SK-MEL-5 (cell line): ENCODE results near the gene ZBTB7A. TPM values are rescaled to one million over a fixed set of nuclear protein-coding genes. Genes with fewer than 3 reads are reported as not detected.

Source experiments
- DNase-seq: peaks from one replicate; pipeline ENCODE4 v3.0.0-alpha.2; 2016; ENCODE audit warnings: low read depth, low spot score
- in situ Hi-C: cut with HindIII; loops from 2 replicates; pipeline ENCODE4 v1.10.0; 2016; ENCODE audit warnings: low sequenced_read_pairs, high pct_unique_total_duplicates, low pct_unique_long_range_greater_than_20kb
- total RNA-seq: library from RNA; depleted of rRNA; stranded (reverse); fragments of >200 nt; shearing (Covaris generic); gene quantifications from 2 replicates; pipeline ENCODE4 v1.2.3, GENCODE V29; 2014

The ZBTB7A gene
- total RNA-seq, 1 experiment from 2014 or later = 8.2 TPM

DNA sequence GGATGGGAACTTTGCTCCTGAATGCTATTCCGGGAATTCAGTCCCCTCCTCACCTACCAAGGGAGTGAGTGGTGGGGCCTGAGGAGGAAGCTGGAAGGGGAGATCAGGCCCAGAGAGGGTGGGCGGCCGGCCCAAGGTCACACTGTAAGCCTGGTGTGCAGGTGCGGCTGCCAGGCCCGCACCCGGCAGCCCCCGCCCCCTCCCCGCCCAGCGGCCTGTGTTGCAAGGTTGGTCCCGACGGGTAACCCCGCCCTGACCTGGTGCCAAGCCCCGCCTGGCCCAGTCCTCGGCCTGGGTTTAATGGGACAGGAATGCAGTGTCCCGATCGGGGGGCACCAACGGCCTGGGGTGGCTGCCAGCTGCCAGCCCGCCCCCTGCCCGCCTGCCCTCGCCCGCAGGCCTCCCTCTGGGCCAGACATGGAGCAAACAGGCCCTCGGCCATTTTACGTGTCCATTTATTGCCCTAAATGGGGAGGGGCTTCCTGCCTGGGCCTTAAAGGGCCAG, 5.5 kb downstream of the ZBTB7A start:
- in situ Hi-C loops = no loop called here
- no peak for DNase-seq

DNA sequence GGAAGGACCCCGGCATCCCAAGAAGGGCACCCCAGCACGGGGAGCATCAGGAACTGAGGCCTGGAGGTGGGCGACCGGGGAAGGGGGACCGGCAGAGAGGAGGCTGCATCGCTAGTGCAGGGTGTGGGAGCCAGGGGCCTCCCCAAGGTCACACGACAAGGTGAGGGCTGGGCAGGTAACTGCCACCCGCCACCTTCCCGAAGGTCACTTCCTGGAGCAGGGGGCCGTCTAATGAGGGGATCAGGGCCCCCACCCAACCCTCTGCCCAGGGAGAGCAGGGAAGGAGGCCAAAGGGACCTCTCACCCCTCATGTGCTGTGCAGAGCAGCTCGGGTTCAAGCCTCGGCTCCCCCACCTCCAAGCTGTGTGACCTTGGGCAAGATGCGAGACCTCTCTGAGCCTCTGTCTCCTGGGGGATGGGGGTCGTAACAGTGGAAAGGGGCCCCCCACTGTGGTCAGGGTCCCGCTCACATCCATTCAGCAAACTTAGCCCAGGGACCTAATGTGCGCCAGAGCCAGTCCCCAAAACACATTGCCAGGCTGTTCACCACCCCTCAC, 6.0 kb downstream of the ZBTB7A start:
- in situ Hi-C loops = no loop called here
- no peak for DNase-seq

DNA sequence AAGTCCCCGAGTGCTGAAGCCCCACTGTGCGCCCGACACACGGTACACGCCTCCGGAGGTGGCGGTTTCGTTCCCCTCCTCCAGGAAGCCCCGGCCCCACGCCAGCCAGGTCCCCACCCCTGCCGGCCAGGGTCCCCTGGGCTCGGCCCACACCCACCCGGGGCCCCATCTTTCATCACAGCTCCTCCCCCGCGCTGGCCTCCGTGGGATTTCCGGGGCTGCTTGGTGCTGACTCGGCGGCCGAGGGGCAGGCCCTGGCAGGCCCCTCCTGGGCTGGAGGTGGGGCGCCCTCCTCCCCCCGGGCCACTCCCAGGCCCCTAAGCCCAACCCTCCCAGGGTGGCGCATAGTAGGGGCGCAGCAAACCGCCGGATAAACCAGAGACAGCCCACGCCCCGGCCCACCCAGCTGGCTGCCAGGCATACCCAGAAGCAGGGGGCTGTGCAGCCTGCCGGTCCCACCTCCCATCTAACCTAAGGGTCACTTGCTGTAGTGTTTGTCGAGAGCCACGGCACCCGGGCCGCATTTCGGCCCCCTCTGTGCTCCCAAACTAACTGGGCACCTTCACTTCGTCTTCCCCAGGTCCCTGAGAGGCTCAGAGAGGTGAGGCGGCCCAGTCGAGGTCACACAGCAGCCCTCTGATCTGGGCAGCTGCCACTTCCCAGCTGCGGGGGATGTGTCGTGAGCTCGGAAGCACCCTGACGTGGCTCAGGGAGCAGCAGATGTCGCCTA, 6.6 kb downstream of the ZBTB7A start:
- in situ Hi-C loops = no loop called here
- DNase-seq = no peak

DNA sequence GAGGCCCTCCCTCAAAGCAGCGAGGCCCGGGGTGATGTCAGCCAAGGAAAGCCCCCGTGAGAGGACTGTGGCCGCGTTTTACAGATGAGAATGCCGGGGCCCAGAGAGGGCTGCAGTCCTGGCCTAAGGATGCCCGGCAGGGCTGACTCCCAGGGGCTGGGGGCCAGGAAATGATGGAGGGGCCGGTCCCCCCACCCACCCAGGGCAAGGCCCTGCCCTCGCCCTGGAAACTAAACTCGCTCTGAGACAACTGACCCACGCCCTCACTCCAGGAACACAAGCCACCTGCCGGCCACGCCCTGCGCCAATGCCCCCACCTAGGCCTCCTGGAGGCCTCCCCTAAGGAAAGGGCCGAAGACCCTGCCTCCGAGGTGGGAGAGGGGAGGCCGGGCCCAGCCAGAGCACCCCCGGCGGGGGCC, 7.2 kb downstream of the ZBTB7A start:
- in situ Hi-C loops = no loop called here
- no peak for DNase-seq

DNA sequence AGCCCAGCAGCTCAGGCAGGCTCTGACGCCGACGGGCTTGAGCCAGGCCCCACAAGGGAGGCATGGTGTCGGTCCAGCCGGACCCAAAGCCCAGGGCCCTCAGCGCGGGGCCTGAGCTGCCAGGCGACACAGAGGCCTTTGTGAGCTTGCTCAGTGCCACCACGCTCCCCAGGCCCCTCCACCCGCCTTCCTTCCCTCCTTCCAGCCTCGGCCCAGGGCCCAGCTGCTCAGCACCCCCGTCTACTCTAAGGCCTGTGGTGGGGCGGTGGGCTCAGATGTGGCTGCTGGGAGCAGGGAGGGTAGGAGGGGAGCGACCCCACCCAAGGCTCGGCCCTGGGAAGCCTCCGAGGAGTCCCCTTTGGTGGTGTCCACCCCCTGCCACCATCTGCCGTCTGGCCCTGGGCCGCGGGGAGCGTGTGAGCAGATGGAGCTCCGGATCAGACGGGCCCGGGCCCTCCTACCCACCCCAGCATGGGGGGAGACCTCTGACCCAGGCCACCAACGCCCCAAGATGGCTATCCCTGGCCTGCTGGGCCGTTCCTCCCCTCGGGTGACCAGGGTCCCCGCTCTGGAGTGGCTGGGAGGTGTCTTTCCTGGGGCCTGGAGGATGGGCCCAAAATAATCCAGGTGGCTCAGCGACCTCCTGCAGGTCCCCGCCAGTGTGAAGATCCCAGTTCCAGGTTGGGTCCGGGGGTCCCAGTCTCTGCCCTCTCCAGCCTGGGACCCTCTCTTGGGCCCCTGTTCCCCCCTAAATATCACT, 7.8 kb downstream of the ZBTB7A start:
- no peak for DNase-seq
- in situ Hi-C loops = no loop called here

DNA sequence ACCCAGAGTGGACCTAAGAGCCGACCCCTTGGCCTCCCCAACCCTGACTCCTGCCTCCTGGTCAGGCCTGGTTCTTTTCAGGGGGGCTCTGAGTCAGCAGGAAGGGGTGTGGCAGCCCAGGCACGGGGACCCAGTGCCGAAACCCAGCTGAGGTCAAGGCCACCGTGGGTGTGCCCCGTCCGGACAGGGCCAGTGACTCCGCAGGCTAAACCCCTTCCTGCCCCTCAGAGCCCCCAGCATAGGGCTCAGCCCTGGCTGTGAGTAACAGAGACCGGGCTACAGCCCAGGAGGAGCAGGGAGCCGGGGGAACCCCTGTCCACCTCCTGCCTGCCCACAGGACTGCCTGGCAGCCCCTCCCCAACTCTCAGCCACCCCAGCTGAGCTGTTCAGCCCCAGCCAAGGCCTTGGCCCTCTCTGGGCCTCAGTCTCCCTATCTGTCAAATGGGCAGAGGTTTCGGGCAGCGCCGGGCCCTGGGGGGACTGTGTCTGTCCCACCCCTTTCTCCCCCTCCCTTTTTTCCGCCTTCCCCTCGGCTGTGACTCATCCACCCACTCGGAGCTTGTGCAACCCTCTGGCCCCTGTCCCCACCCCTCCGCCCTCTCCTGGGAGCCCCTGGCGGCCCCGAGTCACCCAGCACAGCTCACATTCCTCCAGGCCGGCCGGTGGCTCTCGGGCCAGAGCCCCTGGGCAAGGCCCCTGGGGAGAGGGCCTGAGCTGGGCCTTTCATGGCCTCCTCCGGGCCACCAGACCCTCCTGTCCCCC, 8.6 kb downstream of the ZBTB7A start:
- no peak for DNase-seq
- in situ Hi-C loops = no loop called here

DNA sequence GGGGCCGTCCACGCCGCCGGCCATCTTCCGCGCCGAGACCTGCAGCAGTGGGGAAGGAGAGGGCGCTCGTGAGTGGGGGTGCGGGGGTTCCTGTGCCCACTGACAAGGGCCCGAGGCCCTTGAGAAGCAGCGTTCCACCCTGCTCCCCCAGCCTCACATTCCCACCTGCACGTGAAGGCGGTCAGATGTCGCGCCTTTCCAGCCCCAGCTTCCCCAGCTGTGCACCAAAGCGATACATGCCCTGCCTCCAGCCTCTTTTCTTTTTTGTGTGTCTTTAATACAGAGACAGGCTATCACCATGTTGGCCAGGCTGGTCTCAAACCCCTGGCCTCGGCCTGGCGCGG, 11.5 kb downstream of the ZBTB7A start:
- DNase-seq = no peak
- in situ Hi-C loops = no loop called here

DNA sequence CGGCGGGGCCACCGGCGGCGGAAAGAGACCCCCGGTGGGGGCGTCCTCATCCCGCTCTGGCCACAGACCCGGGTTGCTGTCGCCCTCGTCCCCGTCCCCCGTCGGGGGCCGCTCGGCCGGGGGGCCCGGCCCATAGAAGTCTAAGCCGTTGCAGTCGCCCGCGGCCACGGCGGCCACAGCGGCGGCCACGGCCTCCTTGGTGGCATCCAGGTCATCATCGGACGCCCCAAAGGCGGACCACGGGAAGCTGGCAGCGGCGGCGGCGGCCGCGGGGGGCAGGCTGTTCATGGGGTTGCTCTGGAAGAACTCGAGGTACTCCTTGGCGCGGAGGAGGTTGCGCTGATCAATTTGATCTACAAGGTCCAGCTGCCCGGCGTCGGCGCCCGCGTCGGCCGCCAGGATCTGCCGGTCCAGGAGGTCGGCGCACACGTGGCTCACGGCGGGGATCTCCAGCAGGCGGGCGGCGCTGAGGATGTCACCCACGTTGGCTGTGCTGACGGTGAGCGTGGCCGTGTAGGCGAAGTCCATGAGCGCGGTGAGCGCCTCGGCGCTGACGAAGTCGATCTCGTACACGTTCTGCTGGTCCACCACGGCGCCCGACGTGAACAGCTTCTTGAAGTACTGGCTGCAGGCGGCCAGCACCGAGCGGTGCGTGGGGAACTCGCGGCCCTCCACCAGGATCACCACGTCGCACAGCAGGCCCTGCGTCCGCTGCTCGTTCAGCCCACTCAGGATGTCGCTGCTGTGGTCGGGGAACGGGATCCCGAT, 12.1 kb downstream of the ZBTB7A start:
- no peak for DNase-seq

DNA sequence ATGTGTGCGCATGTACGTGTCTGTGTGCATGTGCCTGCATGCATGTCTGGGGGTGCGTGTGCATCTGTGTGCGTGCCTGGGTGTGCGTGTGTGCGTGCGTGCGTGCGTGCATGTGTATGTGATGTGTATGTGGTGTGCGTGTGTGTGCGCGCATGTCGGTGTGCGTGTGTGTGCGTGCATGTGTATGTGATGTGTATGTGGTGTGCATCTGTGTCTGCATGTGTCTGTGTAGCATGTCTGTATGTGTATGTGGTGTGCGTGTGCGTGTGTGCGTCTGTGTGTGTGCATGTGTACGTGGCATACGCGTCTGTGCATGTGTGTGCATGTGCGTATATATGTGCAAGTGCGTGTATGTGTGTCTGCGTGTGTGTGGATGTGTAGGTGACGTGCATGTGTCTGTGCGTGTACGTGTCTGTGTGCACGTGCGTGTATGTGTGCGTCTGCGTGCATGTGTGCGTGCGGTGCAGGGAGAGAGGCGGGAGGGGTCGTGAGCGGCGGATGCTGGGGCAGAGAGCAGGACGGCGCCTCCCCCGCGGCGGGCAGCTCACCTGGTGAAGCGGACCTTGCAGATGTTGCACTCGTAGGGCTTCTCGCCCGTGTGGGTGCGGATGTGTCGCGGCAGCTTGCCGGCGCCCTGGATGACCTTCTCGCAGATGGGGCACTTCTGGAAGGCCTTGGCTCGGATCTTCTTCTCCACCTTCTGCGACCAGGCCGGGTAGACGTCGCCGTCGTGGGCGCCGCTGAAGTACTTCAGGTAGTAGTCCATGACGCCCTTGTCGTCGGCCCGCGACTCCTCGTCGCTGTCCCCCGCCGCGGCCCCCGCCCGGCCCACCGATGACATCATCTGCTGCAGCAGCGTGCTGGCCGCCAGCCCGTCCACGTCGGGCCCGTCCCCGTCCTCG, 13.0 kb downstream of the ZBTB7A start:
- in situ Hi-C loops = no loop called here
- DNase-seq = no peak

More for the DNA sequence above, 12.1 kb downstream of the ZBTB7A start:
- in situ Hi-C loops = no loop called here

DNA sequence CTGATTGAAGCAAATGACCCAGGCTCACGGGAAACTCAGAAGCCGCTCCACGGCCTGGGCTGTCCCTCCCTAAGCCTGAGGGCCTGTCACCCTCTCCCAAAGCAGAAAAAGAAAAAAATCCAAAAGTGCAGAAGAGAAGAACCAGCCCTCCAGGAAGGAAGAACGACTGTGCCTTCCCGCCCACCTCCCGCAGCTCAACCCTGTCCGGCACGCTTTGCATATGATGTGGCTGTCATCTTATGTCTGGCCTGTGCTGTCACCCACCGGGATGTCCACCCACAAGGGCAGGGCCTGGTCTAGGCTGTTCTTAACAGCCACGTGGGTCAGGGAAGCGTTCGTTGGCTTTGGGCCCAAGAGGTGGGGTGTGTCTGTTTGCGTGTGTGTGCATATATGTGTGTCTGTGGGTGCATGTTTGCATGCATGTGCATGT, 13.7 kb downstream of the ZBTB7A start:
- in situ Hi-C loops = no loop called here

DNA sequence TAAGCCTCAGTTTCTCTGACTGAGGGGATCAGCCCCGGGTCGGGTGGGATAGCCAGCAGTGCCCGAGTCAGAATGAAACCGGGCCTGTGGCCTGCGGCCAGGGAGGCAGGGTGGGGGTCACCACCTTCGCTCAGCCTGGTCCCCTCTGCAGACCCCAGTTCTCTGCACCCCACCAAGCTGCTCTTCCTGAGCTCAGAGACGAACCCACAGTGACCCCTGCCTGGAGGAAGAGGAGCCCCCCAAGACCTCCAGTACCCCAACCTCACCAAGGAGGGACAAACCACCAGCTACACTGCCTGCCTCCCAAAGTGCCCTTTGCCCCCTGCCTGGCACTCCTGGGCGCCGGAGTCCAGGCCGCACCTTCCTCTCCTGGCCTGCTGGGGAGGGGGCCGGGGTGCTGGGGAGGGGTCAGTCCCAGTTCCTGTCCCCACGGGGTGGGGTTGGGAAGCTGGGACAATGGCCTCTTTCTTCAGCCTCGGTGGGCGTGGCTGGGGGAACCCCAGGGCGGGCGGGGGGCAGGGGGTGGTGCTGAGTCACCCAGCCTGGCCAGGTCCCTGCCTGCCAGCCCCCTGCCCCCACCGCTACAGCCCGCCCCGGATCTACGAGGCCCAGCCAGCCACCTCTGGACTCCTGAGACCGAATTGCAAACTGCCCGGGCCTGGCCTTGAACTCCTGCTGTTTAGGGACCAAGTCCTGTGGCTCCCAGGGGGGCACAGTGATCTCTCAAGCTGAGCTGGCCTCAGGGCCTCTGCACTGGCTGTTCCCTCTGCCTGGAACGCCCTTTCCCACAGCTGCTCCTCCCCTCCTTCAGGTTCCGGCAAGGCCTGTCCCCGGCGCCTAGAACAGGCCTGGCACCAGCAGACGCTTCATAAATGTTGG, 14.3 kb downstream of the ZBTB7A start:
- DNase-seq = no peak

More for the DNA sequence above, 13.7 kb downstream of the ZBTB7A start:
- DNase-seq = no peak

DNA sequence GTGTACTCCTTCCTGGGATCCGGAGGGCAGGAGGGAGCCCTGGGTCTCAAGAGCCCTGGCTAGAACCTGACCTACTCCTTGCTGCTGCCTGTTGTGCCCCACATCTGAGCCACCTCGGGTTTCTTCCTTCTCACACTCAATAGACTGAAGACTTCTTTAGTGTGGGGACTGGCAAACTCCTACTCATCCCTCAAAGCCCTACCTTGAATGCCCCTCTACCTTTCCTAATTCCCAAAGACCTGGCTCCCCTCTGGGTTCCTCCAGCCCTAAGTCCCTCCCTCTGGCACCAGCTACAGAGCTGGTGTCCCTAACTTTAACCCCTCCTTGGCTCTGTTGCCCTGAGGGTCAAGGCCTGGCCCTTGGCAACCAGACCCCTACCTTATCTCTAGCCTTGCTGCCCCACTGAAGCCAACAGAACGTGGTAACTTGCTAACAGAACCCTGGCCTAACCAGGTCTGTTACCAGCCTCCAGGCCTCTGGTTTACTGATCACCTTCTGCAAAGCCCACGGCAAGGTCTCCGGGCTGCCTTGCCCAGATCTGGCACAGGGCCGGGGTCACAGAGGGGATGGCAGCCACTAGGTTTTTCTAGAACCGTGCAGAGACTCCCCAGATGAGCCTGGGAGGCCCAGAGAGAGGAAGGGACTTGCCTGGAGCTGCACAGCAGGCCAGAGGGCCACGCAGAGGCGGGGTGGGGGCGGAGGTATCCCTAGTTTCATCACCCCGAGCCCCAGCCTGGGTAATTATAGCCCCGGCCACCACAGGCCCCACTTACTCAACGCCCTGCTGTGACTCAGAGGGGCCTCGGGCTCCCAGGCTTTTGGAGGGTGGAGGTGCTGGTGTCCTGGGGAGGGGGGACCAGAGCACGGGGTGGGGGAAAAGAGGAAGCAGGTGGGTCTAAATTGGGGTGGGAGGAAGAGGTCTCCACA, 15.3 kb downstream of the ZBTB7A start:
- in situ Hi-C loops = no loop called here
- no peak for DNase-seq

More for the DNA sequence above, 14.3 kb downstream of the ZBTB7A start:
- in situ Hi-C loops = no loop called here

DNA sequence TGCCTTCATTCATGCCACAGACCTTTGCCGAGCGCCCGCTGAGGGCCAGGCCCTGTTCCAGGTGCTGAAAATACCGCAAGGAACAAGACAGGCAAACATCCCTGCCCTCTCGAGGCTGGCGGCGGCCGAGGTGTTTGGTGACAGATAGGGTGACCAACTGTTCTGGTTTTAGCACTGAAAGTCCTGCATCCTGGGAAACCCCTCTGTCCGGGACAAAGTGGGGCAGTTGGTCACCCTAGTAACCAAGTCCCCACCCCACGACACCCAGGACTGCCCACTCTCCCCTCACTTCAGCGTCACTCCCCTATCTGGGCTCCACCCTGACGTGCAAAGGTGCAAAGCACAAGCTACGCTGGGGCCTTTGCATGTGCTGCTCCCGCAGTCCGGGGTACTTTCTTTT, 17.3 kb downstream of the ZBTB7A start:
- in situ Hi-C loops = no loop called here
- DNase-seq = no peak

DNA sequence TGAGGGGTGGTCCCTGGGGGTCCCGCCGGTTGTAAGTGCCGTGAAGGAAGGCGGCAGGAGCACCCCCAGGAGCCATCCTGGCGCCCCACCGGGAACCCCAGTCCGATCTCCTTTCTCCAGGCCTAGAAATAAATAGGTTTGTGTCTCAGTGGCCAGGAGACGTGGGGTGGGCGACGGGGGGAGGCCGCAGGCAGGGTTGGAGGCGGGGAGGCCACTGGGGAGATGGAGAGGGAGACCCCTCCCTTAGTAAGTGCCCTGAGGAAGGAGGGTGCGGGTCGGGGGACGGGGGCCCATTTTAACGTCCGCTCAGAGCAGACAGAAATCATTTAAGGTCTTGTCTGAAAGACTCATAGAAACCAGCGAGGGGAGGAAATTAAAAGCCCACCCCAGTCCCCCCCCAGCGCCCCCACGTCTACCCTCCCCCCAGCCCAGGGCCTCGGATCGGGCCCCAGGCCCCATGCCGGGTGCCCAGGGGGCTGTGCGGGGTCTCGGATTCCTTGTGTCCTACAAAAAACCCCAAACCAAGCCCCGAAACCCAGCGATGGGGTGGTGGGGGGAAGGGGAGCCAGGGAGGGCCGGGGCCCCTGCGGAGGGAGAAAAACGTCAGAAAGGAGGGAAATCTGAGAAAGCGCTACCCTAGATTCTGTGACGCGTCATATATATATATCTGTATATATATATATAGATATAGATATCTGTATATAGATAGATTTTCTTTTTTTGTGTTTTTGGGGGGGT, 19.6 kb downstream of the ZBTB7A start:
- no peak for DNase-seq
- in situ Hi-C loops = no loop called here
